HG02678 (cell line): ENCODE results near the gene CARF.

Source experiments
- ATAC-seq: cut with Tn5 transposase; IDR thresholded peaks from one replicate; pipeline ENCODE4 v1.9.1; 2021; ENCODE audit warnings: mild to moderate bottlenecking, moderate library complexity; ENCODE audit not compliant: unreplicated experiment

Gene CARF

DNA sequence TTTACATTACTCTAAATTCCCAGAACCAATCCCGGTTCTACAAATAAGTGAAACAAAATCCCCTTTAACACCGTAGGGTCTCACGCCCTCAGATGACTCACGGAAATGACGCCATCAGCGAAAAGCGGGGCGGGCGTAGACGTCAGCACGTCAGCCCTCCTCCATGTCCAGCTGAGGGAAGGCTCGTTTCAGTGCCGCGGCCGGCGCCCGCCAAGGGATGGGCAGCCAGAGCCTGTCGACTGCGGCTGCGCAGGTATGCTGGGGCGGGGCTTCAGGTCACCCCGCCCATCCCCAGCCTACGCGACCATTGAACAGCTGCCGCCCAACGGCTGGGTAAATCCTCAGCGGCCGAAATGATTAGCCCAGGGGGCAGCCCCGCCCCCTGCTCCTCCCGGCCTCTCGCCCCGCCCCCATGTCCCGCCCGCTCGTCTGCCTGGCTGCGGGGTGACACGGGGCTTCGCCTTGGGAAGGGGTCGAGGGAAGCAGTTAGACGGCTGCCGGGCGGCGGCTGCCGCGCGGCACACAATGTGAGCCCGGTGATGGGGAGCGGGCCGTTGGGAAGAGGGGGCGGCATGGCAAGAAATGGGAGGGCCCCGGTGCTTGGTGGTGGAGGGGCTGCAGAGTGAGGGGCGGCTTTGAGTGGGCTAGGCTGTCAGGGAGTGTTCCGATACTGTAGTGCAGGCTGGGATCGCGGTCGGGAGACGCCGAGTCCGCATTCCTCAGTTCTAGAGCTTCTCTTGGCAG lies 102.6 kb downstream of the CARF start, which contains the start of gene NBEAL1:
TSS of gene NBEAL1 (plus strand) at position 420 of the 744 bp plus-strand sequence. CDS start 1,510 bp downstream, outside the sequence.
- peak; percentile 98 for ATAC-seq

DNA sequence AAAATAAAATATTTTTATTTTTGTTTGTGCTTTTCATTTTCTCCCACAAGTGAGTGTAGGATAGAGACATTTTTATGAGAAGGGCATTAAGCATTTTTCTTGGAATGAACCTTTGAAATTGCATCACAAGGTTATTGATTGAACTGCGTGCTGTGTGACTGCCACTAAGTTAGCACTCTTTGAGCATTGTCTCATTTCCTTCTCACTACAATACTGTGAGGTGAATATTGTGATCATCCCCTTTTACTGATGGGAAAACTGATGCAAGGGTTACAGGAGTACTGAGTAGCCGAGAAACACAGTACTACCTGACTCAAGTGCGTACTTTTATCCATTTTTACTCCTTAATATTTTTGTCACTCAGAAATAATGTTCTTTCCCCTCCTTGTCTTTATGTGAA lies 104.6 kb downstream of the CARF start:
- no peak for ATAC-seq

DNA sequence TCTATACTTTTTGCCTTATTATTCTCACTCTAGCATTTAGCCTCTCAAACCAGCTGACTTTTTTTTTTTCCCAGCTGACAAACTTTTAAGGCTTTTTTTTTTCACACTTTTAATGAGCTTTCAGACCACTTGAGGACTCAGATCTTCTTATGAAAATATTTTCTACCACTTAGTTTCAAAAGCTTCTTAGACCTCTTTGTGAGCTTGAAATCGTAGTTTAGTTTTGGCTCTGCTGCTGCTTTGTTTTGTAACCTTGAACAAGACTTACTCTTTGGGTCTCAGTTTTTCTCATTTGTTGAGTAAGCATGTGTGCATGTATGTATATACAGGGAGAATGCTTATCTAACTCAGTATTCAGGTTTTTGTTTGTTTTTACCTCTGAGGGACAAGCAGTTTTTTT lies 106.1 kb downstream of the CARF start:
- no peak for ATAC-seq

DNA sequence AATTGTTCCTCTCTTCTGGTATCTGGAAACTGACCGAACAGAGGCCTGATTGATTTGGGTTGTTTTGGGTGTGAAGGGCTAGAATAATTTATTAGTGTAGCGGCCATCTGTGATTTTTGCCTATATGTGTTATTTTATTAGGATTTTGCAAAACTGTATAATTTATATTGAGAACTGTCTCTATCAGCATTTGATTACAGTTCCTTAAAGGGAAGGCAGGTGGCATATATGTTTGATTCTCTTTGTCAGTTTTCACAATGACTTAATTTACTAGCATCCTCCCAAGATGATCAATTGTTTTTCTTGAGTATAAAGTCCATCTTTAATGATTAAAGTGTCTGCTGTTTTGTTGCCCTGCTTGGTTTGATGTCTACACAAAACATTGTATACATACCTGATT lies 107.1 kb downstream of the CARF start:
- no peak for ATAC-seq

DNA sequence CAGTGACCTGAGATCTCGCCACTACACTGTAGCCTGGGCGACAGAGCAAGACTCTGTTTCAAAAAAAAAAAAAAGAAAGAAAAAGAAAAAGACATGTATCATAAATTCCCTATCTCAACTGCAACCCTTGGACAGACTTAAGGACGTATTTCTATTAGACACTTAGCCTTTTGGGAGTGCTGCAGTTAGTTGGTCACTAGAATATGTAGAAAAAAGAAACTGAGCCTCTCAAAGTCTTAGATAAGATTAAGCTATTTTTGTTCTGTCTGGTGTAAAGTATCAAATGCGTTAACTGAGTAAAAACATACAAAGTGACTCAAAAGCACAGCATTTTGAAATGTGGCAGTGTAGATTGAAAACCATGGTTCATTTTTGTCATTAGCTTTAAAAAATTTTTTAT lies 109.9 kb downstream of the CARF start:
- ATAC-seq: no peak

DNA sequence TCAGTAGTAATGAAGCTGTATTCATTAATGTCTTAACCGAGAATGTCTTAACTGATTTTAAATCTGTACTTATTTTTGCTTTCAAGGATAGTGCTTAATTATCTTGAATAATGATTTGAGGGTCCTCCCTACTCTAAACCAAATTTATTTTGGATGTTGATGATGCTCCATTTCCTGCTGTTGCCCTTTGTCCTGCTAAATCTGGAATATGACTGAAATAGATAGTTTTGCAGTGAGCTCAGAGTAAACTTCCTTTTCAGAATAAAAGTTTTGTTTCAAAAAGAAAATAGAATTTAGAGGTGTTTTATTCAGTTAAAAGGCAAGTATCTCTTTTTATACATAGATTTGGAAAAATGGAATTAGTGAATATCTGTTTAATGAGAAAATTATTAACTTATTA lies 110.7 kb downstream of the CARF start:
- no peak for ATAC-seq

DNA sequence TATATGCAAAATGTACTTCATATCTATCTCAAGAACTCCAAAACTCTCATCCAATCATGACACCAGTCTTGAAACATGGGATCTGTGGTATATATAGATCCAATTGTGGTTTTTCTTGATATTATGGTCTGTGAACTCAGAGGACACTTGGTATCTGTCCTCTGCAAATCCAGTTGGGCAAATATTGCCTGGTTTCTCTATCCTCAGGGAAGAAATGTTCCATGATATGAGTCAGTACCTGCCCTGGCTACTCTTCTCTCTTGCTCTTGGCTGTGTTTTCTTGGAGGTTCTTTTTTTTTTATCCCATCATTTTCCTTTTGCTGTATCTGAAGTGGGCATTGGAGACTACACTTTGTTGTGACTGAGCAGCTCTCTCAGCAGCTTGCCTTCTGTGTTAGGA lies 113.5 kb downstream of the CARF start:
- no peak for ATAC-seq

DNA sequence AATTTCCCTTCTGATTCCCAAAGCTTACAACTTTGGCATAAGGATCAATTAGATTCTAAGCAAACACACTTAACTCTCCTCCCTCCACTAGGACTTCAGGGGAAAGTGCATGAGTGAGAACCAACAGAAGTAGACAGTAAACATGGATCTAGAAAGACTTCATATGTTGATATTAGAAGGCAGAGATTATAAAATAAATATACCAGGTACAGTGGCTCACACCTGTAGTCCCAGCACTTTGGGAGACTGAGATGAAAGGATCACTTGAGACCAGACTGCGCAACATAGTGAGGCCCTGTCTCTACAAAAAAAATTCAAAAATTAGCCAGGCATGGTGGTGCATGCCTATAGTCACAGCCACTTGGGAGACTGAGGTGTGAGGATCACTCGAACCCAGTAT lies 118.5 kb downstream of the CARF start:
- no peak for ATAC-seq

DNA sequence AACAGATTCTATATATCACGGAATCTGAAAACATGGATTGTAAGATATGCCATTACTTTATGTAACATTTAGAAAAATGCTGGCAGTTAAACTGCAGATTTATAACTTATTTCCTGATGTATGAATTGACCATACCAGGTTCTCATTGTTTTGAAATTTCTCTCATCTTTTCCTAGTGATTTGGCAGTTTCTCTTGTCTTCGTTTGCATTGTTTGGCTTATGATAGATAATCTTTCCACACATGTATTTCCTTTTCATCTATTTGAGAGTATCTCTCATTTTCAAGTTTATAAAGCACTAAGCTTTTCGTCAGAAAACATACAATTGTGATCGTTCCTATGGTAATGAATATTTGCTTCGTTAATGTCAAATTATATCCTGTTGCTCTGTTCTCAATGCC lies 118.9 kb downstream of the CARF start:
- ATAC-seq: no peak

DNA sequence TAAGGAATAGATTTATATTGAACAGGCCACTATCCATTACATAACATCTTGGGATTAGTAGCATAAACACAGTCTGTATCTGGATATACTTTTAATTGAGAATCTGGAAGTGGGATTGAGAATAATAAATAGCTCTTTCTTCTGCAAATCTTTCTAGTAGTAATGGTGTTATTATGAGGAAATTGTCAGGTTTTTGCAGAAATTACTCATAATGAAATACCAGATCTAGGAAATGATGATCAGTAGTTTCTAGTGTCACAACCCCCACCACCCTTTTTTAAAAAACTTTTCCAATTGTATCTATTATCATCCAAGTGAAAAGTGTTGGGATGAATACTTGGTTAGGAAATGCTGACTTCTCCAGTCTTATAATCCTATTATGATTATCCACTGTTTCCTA lies 121.3 kb downstream of the CARF start:
- ATAC-seq: no peak

DNA sequence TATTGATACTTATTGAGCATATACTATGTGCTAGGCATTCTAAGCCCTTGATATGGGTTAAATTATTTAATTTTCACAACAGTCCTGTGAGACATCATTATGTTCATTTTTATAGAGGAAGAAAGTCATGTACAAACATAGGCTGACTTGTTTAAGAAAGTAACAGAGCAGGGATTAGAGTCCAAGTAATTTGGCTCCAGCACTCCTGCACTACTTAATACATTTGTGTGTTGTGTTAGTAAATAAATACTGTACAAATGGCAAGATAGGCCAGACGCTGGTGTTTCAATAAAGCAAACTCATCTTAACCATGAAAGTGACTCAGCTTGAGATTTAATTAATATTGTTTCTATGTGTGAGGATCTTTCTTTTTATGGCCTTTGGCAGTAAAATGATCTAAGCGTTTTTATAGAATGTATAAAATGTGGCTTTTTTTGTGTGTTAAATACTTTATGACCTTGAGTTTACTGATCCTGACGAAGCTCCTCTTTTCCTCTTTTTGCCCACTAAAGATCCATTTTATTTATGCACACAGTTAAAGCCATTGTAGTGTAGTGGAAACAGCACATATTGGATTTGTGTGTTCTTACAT lies 123.9 kb downstream of the CARF start:
- no peak for ATAC-seq
